ENCODE data around the gene SLC8A3.

- TF ChIP-seq MXD4 (CRISPR knock-in tag; IDR thresholded peaks at IDR 0.05) (no peak), SP1 (IDR thresholded peaks at IDR 0.05) (no peak), SP1 (CRISPR knock-in tag; IDR thresholded peaks at IDR 0.05) (no peak)
These were observed 110.4 kb downstream of the SLC8A3 start for GRCh38 chr14:70078329-70078728.
